HepG2 (cell line): ENCODE data around the gene TRAIP. TPM values are rescaled to one million over a fixed set of nuclear protein-coding genes. Genes with fewer than 3 reads are reported as not detected.

Experiments used
- BHLHE40 ChIP-seq: IDR thresholded peaks from 2 replicates; pipeline ENCODE4 v1.6.1; 2011; ENCODE audit warnings: low read length, improper control_type of control experiment
- CENPBD1 ChIP-seq: sonication (generic); formaldehyde crosslinking; IDR thresholded peaks from 2 replicates; pipeline ENCODE4 v1.8.0; 2022; ENCODE audit warnings: missing genetic modification reagents, low read depth, mild to moderate bottlenecking, borderline replicate concordance
- FOSL2 ChIP-seq: sonication (generic); formaldehyde crosslinking; IDR thresholded peaks from 2 replicates; pipeline ENCODE4 v1.4.0; 2020; ENCODE audit warnings: missing genetic modification reagents
- KDM1A ChIP-seq: IDR thresholded peaks from 2 replicates; pipeline ENCODE4 v1.6.1; 2016; ENCODE audit warnings: missing compliant biosample characterization
- MLXIP ChIP-seq: sonication (generic); formaldehyde crosslinking; IDR thresholded peaks from 2 replicates; pipeline ENCODE4 v1.9.0; 2021; ENCODE audit warnings: missing genetic modification reagents, borderline replicate concordance
- PHF21A ChIP-seq: sonication (generic); formaldehyde crosslinking; IDR thresholded peaks from 2 replicates; pipeline ENCODE4 v1.5.0; 2020; ENCODE audit warnings: mild to moderate bottlenecking, missing genetic modification reagents
- REPIN1 ChIP-seq: sonication (generic); formaldehyde crosslinking; IDR thresholded peaks from 2 replicates; pipeline ENCODE4 v1.8.0; 2022; ENCODE audit warnings: missing genetic modification reagents, low read depth, mild to moderate bottlenecking, borderline replicate concordance
- SAP130 ChIP-seq: IDR thresholded peaks from 2 replicates; pipeline ENCODE4 v1.6.1; 2016; ENCODE audit warnings: low read depth
- SOX5 ChIP-seq: IDR thresholded peaks from 2 replicates; pipeline ENCODE4 v1.6.1; 2016; ENCODE audit warnings: borderline replicate concordance
- THAP11 ChIP-seq: IDR thresholded peaks from 2 replicates; pipeline ENCODE4 v1.6.1; 2016; ENCODE audit warnings: missing biosample characterization, missing genetic modification reagents
- ZNF264 ChIP-seq: sonication (generic); formaldehyde crosslinking; IDR thresholded peaks from 2 replicates; pipeline ENCODE4 v1.4.0; 2020; ENCODE audit warnings: missing genetic modification reagents
- ZNF644 ChIP-seq: IDR thresholded peaks from 2 replicates; pipeline ENCODE4 v1.6.1; 2016; ENCODE audit warnings: low read depth
- polyA plus RNA-seq, 8 experiments: library from polyadenylated mRNA; depleted of rRNA in 3 of 8; stranded (reverse) in 7 of 8; unstranded in 1 of 8; fragments of >200 nt; fragmentation: Illumina TruSeq in 4 of 8; extraction: Trizol in 4 of 8; gene quantifications; 2 replicates each; pipeline versions ENCODE4 v1.2.1 to v1.2.3, GENCODE V29; 2011 to 2016; ENCODE audit warnings: low read depth in 4 of 8, missing spikeins in 1 of 8, mixed read lengths in 1 of 8; ENCODE audit not compliant: insufficient read depth in 1 of 8
- total RNA-seq, 5 experiments: library from RNA; depleted of rRNA; stranded (reverse); fragments of >200 nt; fragmentation: Illumina TruSeq; extraction: Trizol; gene quantifications; 2 replicates each; pipeline ENCODE4 v1.2.3, GENCODE V29; 2016; ENCODE audit warnings: low read depth in 1 of 5
- TF ChIP-seq, protein P1 (sequence below): sonication (generic); formaldehyde crosslinking; IDR thresholded peaks from 2 replicates; pipeline ENCODE4 v1.5.1; 2020; ENCODE audit warnings: mild to moderate bottlenecking, missing genetic modification reagents, moderate library complexity
- TF ChIP-seq, protein P2 (sequence below): sonication (generic); formaldehyde crosslinking; IDR thresholded peaks from 2 replicates; pipeline ENCODE4 v1.4.0; 2020; ENCODE audit warnings: missing genetic modification reagents

Gene TRAIP
- total and polyA plus RNA-seq, 2 of the 13 experiments (the other 11 are each of a cell fraction or from before 2014, with no cell fraction given) = 13.9 to 23.9 TPM

GRCh38 chr3:49844464-49845183 lies 11.7 kb downstream of the TRAIP start (continued):
- TF ChIP-seq MLXIP (CRISPR knock-in tag) (0 out of 2 replicates have a peak, but pooled peaks have one; percentile 63), THAP11 (CRISPR knock-in tag) (peak; percentile 33; the same call in 1 of the 2 replicates), KDM1A (CRISPR knock-in tag) (peak; percentile 65; the same call in 1 of the 2 replicates), PHF21A (peak; percentile 70; the same call in 1 of the 2 replicates), BHLHE40 (no peak), SAP130 (peak; percentile 60), CENPBD1 (CRISPR knock-in tag) (no peak), REPIN1 (0 out of 2 replicates have a peak, but pooled peaks have one; percentile 33), ZNF264 (0 out of 2 replicates have a peak, but pooled peaks have one; percentile 21), FOSL2 (CRISPR knock-in tag) (peak; percentile 31; the same call in 1 of the 2 replicates), SOX5 (CRISPR knock-in tag) (peak; percentile 89), ZNF644 (peak; percentile 83; the same call in 1 of the 2 replicates)
- TF ChIP-seq, protein P1, sequence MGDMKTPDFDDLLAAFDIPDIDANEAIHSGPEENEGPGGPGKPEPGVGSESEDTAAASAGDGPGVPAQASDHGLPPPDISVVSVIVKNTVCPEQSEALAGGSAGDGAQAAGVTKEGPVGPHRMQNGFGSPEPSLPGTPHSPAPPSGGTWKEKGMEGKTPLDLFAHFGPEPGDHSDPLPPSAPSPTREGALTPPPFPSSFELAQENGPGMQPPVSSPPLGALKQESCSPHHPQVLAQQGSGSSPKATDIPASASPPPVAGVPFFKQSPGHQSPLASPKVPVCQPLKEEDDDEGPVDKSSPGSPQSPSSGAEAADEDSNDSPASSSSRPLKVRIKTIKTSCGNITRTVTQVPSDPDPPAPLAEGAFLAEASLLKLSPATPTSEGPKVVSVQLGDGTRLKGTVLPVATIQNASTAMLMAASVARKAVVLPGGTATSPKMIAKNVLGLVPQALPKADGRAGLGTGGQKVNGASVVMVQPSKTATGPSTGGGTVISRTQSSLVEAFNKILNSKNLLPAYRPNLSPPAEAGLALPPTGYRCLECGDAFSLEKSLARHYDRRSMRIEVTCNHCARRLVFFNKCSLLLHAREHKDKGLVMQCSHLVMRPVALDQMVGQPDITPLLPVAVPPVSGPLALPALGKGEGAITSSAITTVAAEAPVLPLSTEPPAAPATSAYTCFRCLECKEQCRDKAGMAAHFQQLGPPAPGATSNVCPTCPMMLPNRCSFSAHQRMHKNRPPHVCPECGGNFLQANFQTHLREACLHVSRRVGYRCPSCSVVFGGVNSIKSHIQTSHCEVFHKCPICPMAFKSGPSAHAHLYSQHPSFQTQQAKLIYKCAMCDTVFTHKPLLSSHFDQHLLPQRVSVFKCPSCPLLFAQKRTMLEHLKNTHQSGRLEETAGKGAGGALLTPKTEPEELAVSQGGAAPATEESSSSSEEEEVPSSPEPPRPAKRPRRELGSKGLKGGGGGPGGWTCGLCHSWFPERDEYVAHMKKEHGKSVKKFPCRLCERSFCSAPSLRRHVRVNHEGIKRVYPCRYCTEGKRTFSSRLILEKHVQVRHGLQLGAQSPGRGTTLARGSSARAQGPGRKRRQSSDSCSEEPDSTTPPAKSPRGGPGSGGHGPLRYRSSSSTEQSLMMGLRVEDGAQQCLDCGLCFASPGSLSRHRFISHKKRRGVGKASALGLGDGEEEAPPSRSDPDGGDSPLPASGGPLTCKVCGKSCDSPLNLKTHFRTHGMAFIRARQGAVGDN (CRISPR knock-in tag) = peak; percentile 64
- TF ChIP-seq, protein P2, sequence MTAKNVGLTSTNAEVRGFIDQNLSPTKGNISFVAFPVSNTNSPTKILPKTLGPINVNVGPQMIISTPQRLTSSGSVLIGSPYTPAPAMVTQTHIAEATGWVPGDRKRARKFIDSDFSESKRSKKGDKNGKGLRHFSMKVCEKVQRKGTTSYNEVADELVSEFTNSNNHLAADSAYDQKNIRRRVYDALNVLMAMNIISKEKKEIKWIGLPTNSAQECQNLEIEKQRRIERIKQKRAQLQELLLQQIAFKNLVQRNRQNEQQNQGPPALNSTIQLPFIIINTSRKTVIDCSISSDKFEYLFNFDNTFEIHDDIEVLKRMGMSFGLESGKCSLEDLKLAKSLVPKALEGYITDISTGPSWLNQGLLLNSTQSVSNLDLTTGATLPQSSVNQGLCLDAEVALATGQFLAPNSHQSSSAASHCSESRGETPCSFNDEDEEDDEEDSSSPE (CRISPR knock-in tag) = peak; percentile 60
- TF ChIP-seq, all 625 proteins: peak for 97
